RCC 7860 (cell line): Measurements from ENCODE around the gene PHF21A.

Source experiments
- DNase-seq: peaks from one replicate; pipeline ENCODE4 v3.0.0-alpha.2; 2015; ENCODE audit warnings: low spot score
- FAIRE-seq: peaks from 2 replicates; lab custom pipeline; 2012; peaks lifted over from hg19 to GRCh38; lab: Jason Lieb, UNC

PHF21A gene

DNA sequence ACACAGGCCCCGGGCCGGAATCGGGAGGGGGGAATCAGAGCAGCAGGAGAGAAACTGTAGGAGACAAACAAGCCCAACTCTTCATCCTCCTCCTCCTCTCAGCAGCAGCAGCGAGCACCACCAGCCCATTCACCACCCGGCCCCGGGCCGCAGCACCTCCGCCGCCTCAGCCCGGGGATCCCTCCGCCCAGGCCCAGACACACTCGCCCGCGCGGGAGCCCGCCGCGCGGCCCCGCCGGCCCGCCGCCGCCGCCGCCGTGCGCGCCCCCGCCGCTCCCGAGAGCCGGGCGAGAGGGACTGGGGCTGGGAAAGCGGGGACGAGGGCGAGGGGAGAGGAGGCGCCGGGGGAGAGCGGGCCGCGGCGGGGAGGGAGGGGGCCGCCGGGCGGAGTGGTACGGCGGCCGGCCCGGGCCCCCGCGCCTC is at the start of gene PHF21A:
PHF21A (minus strand) TSS at position 154 of the 423 bp plus-strand sequence. CDS start 37,235 bp downstream, outside the sequence.
- FAIRE-seq (no peak), DNase-seq (peak; percentile 79)

GRCh38 chr11:46170797-46171196 is 49.5 kb upstream of the PHF21A start:
- FAIRE-seq: no peak

DNA sequence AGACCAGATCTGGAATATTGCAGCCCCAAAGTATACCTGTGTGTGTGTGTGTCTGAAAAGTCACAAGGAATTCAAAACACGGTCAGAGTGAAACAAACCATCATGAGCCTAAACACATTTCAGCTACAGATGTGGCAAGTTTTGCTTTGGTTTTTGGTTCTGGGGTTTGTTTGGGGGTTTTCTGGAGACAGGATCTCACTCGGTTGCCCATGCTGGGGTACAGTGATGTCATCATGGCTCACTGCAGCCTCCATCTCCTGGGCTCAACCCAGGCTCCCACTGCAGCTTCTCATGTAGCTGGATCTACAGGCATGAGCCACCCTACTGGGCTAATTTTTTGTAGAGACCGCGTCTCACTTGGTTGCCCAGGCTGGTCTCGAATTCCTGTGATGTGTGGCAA is 41.4 kb upstream of the PHF21A start:
- FAIRE-seq (no peak), DNase-seq (no peak)

More at GRCh38 chr11:46170797-46171196, 49.5 kb upstream of the PHF21A start:
- no peak for DNase-seq

GRCh38 chr11:46161201-46161600 is 39.9 kb upstream of the PHF21A start:
- no peak for FAIRE-seq

DNA sequence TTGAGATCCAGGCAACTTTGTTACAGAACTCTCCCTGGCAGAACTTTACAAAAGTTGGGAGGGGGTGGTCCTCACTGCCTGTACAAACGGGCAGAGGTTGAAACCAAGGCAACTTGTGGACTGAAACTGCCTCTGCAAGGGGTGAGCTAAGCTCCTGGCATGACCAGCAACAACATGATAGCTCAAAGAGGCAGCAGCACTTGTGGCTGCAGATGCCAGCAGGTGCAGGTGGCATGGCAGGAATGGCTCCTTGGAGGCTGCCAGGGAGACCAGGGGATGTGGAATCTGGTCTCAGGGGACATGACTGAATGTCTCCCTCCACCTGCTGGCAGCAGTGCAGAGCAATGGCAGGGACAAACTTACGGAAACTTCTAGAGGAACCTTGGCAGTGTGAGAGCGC is 38.8 kb upstream of the PHF21A start:
- no peak for DNase-seq

More at GRCh38 chr11:46161201-46161600, 39.9 kb upstream of the PHF21A start:
- DNase-seq: no peak

GRCh38 chr11:46159680-46160079 is 38.4 kb upstream of the PHF21A start:
- FAIRE-seq: no peak
- no peak for DNase-seq

More for the DNA sequence above, 38.8 kb upstream of the PHF21A start:
- FAIRE-seq: no peak

DNA sequence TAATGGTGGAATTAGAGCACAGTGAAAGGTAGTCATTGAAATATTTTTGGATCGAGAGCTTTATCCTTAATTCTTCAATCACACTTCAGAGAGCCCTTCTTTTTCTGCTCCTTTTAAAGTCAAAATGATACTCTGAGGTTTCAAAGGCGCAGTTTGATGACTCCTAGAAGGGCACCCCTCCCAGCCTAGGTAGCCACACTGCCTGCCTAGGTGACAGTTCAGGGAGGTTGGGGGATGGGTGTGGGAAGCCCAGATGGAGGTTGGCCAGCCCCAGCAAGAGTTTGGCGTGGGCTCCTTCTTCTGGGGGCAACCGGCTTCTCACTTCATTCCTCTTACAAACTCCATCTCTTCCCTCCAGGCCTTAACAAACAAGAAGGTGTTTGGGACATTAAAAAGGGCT is 28.6 kb upstream of the PHF21A start:
- FAIRE-seq (no peak), DNase-seq (no peak)

DNA sequence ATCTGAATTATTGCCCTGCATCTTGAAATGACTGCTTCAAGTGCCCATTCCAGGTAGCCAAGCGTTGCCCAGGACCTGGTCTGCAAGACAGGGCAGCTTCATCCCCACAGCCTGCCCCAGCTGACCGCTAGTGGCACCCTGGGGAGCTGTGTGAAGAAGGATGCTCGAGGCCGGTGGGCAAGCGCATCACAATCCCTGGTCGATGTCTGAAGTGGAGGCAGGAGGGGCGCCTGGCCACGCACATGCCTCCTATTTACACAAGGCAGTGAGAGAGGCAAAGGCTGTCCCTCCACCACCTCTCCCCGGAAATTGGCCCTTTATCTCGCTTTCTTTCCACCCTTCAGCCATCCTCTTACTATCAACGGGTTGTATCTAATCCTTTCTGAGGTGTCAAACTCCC is 28.1 kb upstream of the PHF21A start:
- no peak for DNase-seq
- FAIRE-seq: no peak

DNA sequence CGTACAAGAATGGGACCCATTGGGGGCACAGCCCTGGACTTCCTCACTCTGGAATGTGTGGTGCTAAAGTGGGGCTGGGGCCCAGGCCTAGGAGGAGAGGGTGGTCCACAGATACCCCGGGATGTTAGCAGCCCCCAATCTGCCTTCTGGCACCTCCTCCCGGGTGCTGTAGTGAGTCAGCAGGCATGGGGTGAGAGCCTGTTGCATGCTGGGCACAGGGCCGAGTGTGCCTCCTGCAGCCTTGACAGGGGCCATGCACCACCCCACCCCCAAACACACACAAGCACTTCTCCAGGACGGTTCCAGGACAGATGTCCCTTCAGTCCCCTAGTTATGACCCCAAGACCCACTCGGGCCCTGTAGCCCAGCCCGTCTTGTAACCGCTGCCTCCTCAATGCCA is 23.5 kb upstream of the PHF21A start:
- FAIRE-seq (no peak), DNase-seq (no peak)

GRCh38 chr11:46143049-46143806 is 22.0 kb upstream of the PHF21A start:
- no peak for DNase-seq
- FAIRE-seq: no peak

DNA sequence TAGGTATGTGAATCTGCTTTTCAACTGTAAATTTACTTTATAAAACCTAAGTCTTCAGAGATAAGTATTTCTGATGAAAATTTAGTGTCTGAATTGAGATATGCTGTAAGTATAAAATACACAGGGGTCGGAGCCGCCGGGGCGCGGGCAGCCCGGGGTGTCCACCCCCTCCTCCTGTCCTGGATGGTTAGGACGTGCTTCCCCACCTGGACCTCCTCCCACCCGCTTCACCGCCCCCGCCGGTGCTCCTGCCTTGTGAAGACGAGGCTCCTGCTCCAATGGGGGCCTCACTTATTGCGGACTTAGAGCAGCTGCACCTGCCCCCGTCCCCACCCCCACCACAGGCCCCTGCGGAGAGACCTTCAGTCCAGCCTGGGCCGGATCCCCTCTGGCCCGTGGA is 21.3 kb upstream of the PHF21A start:
- FAIRE-seq (no peak), DNase-seq (no peak)

- DNase-seq (no peak), FAIRE-seq (no peak)
Measured at GRCh38 chr11:46141597-46141996, 20.3 kb upstream of the PHF21A start.

- FAIRE-seq (no peak), DNase-seq (no peak)
Measured at GRCh38 chr11:46134540-46134939, 13.3 kb upstream of the PHF21A start.

- FAIRE-seq: no peak
- no peak for DNase-seq
Measured at GRCh38 chr11:46134061-46134460, 12.8 kb upstream of the PHF21A start.

- DNase-seq: no peak
- FAIRE-seq: no peak
Measured at GRCh38 chr11:46133119-46133518, 11.9 kb upstream of the PHF21A start.

- DNase-seq: no peak
- no peak for FAIRE-seq
Measured at GRCh38 chr11:46130286-46130940, 9.2 kb upstream of the PHF21A start.

- DNase-seq (no peak), FAIRE-seq (no peak)
Measured at GRCh38 chr11:46129133-46129532, 7.9 kb upstream of the PHF21A start.

- no peak for FAIRE-seq
- peak; percentile 14 for DNase-seq
Measured at GRCh38 chr11:46127150-46127638, 5.9 kb upstream of the PHF21A start.

DNA sequence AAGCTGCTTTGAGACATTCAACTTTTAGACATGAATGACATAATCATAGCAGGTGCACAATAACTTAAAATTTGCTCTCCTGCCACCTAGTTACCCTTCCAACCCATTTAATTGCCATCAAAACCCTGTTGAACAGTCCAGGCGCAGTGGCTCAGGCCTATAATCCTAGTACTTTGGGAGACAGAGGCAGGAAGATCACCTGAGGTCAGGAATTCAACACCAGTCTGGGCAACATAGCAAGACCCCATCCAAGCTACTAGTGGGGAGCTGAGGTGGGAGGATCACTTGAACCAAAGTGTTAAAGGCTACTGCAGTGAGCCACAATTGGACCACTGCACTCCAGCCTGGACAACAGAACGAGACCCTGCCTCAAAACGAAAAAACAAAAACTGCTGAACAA is 4.0 kb upstream of the PHF21A start:
- FAIRE-seq (no peak), DNase-seq (no peak)

DNA sequence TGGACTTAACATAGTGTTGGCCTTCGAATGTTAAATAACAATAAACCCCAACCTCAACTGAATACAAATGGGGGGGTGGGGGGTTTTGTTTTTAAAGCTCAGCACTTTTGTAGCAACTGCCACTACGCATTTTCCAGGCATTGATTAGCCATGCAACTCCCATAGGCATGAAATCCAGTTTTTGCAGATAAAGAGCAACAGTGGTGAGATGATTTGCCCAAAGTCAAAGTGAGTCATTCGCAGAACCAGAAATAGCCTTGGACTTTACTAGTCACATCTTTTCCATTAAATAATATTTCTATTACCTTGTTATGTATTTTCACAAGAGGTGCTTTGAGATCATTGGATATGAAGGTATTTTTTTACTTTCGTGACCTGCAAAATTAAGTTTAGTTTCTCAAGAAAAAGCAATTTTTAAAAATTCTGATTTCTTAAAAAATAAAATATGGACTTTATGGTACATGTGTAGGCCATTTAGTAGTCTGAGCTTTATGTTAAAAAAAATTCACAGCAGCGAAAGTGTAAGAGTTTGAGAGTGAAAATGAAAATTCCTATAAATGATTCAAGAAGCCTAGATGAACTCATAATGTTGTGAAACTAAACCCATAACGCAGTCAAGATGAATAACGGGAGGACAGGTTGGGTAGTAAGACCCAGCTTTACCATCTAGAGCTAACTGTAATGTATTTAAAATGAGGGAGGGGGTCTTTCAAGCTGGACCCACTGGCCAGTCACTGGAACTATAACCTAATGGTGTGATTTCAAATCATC is 1.9 kb upstream of the PHF21A start:
- peak; percentile 57 for FAIRE-seq
- DNase-seq: no peak

DNA sequence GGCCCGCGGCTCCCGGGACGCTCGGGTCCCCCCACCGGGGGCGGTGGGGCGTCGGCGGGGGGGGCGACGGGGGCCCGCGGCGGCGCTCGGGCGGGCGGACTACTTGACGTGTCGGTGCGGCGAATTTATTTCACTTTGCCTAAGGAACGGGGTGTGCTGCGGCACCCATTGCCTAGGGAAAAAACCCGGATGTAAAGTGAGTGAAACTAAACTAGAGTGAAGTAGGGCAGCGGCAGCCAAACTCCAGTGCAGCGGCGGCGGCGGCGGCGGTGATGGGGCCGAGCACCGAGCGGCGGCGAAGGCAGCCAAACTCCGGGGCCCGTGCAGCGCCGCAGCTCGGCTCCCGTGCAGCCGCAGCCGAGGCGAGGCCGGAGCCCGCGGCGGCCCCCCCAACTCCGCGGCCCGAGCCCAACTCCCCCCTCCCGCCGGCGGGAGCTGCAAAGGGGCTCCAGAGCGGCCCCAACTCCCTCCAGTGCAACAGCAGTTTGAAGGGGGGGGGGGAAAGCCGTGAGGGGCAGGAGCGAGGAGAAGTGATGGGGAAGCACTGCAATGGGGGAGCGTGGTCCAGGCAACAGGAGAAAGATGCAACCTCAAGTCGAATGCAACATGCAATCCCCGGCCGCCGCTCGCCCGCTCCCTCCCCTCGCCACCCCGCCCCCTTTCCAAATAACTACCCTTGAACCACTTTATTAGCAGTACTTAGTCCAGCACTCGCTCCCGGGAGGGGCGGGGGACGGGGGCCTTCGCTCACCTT is 647 bp upstream of the PHF21A start:
- FAIRE-seq: no peak
- peak; percentile 66 for DNase-seq
